HG03060 (cell line): ENCODE data around the gene CRK.

Experiments used
- ATAC-seq: cut with Tn5 transposase; IDR thresholded peaks from one replicate; pipeline ENCODE4 v1.9.1; 2021; ENCODE audit warnings: low read depth, moderate number of reproducible peaks; ENCODE audit not compliant: unreplicated experiment

CRK gene

GRCh38 chr17:1455797-1456599 lies at the start of gene CRK:
TSS of gene CRK (minus strand) at chr17:1456232. CDS start at chr17:1456117, 115 bp downstream.
- no peak for ATAC-seq

GRCh38 chr17:1505586-1505985 lies 49.6 kb upstream of the CRK start:
- ATAC-seq, result no peak

DNA sequence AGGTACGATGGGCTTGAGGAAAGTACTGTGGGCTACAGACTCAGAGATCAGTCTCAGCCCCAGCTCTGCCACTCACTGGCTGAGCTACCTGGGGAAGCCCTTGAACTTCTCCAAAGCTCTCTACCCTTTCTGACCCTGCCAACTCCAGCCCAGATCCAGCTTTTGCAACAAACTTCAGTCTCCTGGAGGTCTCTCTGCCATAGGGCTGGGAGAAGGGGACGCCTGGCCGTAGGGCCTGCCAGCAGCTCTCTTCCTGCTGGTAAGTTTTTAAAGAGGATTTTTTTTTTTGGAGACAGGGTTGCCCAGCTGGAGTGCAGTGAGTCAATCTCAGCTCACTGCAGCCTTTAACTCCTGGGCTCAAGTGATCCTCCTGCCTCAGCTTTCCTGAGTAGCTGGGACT lies 48.8 kb upstream of the CRK start:
- ATAC-seq, result no peak

DNA sequence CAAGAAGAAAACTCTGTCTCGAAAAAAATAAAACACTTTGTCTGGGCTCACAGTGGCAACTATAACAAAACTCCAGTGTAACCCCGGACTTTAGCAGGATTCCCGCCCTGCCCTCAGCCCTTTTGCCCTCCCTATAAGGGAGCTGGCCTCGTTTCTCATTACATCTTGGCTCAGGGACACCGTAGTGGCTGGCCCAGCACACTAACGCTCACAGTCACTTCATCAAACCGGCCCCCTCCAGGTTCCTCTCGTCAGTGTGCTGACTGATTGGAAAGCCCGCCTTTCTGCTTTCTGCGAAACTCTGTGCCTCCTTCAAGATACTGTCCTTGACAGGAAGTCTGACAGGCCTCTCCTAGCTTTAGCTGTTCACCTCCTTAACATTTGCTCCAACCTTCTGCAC lies 47.7 kb upstream of the CRK start:
- no peak for ATAC-seq

DNA sequence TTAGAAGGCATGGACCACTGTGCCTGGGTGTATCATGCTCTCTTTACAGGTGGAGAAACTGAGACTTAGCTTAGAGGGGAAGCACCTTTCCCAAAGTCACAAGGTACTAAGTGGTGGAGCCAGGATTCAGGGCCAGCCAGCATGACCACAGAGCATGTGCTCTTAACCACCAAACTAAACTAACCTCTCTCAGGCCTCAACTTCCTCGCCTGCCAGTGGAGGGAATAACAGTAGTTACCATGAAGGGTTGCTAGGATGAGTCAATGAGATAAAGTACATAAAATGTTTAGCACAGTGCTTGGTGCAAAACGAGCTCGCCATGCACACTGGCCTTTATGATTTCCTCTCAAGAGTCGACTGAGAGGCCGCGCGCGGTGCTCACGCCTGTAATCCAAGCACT lies 42.8 kb upstream of the CRK start:
- ATAC-seq, result no peak

DNA sequence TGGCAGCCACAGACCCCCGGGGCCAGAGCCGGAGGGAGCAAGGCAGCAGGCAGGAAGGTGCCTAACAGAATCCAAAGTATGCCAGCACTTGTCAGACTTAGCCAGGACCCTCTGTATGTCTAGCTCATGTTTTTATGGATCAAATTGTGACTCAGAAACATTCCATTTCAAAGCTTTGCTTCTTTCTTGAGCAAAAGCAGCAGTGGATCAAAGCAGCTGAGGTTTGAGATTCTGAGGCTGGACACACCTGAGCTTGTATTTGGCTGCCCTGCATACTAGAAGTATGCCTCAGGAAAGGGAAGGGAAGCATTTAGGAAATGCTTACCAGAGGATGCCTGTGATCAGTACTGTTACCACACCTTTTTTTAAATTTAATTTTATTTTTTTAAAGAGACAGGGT lies 42.2 kb upstream of the CRK start:
- ATAC-seq, result no peak

DNA sequence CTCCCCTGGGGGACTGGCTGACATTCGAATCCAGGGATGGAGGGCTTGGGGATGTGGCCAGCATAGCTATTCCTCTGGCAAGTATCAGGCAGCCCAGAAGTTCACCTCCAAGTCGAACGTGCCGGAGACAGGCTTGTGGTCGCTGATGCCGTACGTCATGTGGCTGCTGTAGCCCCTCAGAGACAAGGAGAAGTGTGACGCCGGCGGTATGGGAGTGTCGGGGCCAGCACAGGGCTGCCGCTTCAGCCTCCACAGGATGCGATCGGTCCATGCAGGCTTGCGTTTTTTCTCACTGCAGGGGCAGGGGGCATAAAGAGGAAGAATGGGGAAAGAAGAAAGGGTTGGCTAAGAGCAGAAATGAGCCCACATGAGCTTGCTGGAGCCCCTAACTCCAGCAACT lies 41.8 kb upstream of the CRK start:
- ATAC-seq, result no peak

DNA sequence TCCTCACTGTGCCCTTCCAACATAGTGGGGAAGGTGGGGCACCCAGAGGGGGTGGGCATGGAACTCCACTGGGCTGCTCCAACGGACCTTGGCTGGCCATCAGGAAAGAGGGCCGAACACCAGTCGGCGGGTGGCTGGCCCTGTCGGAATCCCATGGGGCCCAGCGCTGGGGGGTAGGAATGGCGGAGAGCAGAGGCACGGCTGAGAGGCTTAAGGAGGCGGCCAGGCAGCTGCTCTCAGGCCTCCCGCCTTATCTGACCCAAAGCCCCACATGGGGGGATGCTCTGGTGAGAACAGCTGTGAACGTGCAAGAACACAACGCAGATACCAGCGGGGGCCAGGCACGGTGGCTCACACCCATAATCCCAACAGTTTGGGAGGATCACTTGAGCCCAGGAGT lies 40.8 kb upstream of the CRK start:
- no peak for ATAC-seq

DNA sequence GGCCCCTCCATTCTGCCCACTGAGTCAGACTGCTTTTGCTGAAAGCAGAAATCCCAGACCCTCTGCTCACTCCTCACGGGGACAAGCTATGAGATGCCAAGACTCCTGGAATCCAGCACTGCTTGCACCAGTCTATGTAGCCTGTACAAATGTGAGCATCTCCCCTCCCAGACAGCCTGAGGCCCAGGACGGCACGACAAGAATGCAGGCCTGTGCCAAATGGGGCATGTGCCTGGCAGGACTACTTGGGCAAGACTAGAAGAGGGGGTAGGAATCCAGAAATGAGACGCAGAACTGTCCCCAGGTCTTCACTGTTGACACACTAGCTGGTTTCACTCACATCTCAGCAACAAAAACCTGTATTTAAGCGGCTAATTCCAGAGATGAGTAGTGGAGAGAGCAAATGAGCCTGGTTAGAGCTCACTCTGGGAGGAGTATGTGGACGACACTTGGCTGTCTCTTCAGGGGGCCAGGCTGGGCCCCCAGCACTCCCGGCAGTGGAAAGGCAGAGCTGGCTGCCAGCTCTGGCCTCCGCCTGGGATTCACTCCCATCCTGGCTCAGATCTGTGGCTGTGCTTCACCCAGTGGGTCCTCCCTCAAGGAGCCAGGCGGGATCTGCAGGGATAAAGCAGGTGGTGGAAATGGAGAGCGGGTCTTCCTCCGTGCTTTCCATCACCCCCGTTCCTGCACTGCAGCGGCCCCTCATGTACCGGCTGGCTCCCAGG lies 39.4 kb upstream of the CRK start:
- ATAC-seq, result no peak

DNA sequence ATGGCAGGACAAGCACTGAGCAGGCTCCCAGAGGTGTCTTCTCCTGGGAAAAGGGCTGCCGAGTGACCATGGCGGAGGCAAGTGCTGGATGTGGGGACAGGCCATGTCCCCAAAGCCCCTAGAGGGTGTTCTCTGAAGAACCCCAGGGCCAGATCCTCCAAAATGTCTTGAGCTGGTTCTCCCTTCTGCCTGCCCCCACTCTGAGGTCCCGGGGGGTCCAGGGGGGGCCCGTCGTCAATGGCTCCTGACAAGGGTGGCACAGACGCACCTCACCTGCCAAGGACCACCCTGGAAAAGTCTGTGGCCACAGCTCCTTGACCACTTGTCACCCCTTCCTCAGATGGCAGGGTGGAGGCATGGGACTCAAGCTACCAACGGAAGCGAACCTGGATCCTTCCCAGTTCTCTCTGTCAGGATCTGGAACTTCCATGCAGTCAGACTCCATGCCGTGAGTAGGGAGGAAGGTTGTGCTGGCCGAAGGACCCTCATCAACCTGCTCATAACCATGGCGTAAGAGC lies 38.8 kb upstream of the CRK start:
- no peak for ATAC-seq

GRCh38 chr17:1494203-1494602 lies 38.2 kb upstream of the CRK start:
- ATAC-seq, result no peak

- ATAC-seq, result no peak
Observed at GRCh38 chr17:1493291-1493980, 37.4 kb upstream of the CRK start.

DNA sequence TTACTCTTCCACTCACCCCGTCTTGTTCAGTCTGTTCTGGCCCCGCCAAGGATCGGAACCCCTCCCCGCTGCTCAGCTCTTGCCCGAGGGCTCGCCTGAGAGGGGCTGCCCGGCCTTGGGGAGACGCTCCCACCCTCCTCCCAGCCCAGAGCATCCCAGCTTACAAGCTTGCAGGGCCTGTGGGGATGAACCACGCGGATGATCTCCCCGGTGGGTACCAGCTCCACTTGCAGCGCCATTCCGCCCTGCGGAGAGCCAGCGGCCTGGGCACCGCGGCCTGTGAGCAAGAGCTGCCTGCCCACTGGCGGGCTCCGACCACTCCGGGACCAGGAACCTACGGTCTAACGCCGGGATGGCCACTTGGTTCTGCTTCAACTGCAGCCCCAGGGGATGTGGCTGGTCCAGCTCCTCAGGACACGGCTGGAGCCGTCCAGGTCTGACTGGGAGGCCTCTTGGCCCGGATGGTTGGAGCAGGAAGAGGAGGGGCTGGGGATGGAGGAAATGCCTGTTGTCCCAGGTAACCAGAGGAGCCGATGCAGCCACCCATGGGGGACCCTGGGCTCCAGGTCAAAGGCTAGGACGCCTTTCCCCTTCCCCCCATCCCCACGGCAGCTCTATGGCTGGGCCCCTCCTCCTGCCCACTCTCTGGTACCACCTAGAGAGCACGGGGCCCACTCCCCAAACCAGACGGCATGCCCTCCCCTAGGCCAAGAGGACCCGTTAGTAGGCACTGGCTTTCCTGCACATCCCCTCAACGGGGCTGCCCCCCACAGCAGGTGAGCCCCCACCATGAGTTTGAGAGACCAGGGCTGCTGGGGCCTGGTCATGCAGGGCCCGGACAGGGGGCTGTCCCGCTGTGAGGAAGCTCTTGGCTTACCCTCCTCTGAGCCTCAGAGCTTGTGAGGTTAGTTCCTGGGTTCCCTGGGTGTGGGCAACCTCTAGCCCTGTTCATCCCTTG lies 36.5 kb upstream of the CRK start, which contains the start of gene MYO1C:
MYO1C (minus strand) TSS at position 438 of the 958 bp plus-strand sequence; CDS start at position 239, 199 bp downstream.
- no peak for ATAC-seq

GRCh38 chr17:1491443-1492248 lies 35.6 kb upstream of the CRK start:
- ATAC-seq, result no peak

- ATAC-seq, result no peak
Observed at GRCh38 chr17:1490643-1491442, 34.8 kb upstream of the CRK start.

GRCh38 chr17:1488826-1489270 lies 32.8 kb upstream of the CRK start:
- ATAC-seq, result no peak

- no peak for ATAC-seq
Observed at GRCh38 chr17:1487939-1488825, 32.1 kb upstream of the CRK start.
